PC-3 (cell line): Measurements from ENCODE around the gene PPM1B.
"Not testable (repeated sequence)": the region's sequence is repeated elsewhere in the genome, so short reads cannot be mapped to it uniquely, and the experiment has no call there.

ENCODE experiments used
- EZH2phosphoT487 ChIP-seq: fragments of 300-600 bp; sonication (generic); IDR thresholded peaks from 2 replicates; pipeline ENCODE4 v1.6.1; 2018; ENCODE audit warnings: mild to moderate bottlenecking, antibody characterized with exemption, low read length, borderline replicate concordance
- TF ChIP-seq, protein P1 (sequence below): fragments of 300-600 bp; sonication (generic); conservative IDR thresholded peaks from 2 replicates; pipeline ENCODE4 v1.5.1; 2017; ENCODE audit warnings: antibody characterized with exemption, low read depth, mild to moderate bottlenecking, low read length

DNA sequence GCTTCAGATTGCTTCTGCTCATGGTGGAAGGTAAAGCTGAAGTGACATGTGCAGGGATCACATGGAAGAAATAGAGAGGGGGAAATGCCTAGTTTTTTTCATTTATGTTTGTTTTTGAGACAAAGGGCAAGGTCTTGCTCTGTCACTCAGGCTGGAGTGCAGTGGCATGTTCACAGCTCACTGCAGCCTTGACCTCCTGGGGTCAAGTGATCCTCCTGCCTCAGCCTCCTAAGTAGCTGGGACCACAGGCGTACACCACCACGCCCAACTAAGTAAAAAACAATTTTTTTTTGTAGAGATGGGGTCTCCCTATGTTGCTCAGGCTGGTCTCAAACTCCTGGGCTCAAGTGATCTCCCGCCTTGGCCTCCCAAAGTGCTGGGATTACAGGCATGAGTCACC is 87.0 kb downstream of the PPM1B start:
- TF ChIP-seq, protein P1, sequence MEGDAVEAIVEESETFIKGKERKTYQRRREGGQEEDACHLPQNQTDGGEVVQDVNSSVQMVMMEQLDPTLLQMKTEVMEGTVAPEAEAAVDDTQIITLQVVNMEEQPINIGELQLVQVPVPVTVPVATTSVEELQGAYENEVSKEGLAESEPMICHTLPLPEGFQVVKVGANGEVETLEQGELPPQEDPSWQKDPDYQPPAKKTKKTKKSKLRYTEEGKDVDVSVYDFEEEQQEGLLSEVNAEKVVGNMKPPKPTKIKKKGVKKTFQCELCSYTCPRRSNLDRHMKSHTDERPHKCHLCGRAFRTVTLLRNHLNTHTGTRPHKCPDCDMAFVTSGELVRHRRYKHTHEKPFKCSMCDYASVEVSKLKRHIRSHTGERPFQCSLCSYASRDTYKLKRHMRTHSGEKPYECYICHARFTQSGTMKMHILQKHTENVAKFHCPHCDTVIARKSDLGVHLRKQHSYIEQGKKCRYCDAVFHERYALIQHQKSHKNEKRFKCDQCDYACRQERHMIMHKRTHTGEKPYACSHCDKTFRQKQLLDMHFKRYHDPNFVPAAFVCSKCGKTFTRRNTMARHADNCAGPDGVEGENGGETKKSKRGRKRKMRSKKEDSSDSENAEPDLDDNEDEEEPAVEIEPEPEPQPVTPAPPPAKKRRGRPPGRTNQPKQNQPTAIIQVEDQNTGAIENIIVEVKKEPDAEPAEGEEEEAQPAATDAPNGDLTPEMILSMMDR = not testable (repeated sequence)
- not testable (repeated sequence) for TF ChIP-seq EZH2phosphoT487
